Gastroesophageal sphincter (tissue), 3 donors: ENCODE measurements around the gene AGBL3.

Experiments used
- CTCF ChIP-seq, 4 experiments: fragments of 200-600 bp in 2 of 4; fragments of 450-650 bp in 2 of 4; sonication (generic) in 1 of 4; IDR thresholded peaks; one replicate each; pipeline ENCODE4 v1.5.1; 2017 to 2019; ENCODE audit warnings: antibody characterized with exemption in 4 of 4, mild to moderate bottlenecking in 2 of 4, moderate library complexity in 2 of 4
- EP300 ChIP-seq: sonication (generic); formaldehyde crosslinking; IDR thresholded peaks from one replicate; pipeline ENCODE4 v1.6.1; 2017; ENCODE audit warnings: antibody characterized with exemption, mild to moderate bottlenecking
- POLR2A ChIP-seq, 2 donors: fragments of 450-650 bp; IDR thresholded peaks; one replicate each; pipeline ENCODE4 v1.6.1; 2017; ENCODE audit warnings: antibody characterized with exemption in 2 of 2, mild to moderate bottlenecking in 2 of 2, moderate library complexity in 1 of 2
- POLR2AphosphoS5 ChIP-seq: sonication (generic); formaldehyde crosslinking; IDR thresholded peaks from one replicate; pipeline ENCODE4 v1.6.1; 2017; ENCODE audit warnings: antibody characterized with exemption

GRCh38 chr7:135128931-135129330, 142.6 kb downstream of the AGBL3 start:
- no peak for TF ChIP-seq CTCF (IDR thresholded peaks at IDR 0.05)
- no peak for TF ChIP-seq POLR2A (IDR thresholded peaks at IDR 0.05)
- TF ChIP-seq EP300: no peak
- no peak for TF ChIP-seq POLR2AphosphoS5
